Left hindlimb (tissue), 1 donor: ENCODE results near the gene MPPE1.
"Not testable (repeated sequence)": the region's sequence is repeated elsewhere in the genome, so short reads cannot be mapped to it uniquely, and the experiment has no call there.

Experiments used
- DNase-seq: peaks from one replicate; pipeline ENCODE4 v3.0.0-alpha.2; 2018

MPPE1 gene

GRCh38 chr18:11880586-11881304 is 27.4 kb downstream of the MPPE1 start:
- no peak for DNase-seq

GRCh38 chr18:11877497-11878135 is 30.5 kb downstream of the MPPE1 start:
- no peak for DNase-seq

- no peak for DNase-seq
Measured at GRCh38 chr18:11874676-11875075, 33.4 kb downstream of the MPPE1 start.

GRCh38 chr18:11873670-11874340 is 34.3 kb downstream of the MPPE1 start:
- DNase-seq: no peak

- no peak for DNase-seq
Measured at GRCh38 chr18:11872479-11873136, 35.5 kb downstream of the MPPE1 start.

GRCh38 chr18:11871501-11871900 is 36.6 kb downstream of the MPPE1 start:
- DNase-seq: no peak

GRCh38 chr18:11868230-11868629 is 39.9 kb downstream of the MPPE1 start:
- no peak for DNase-seq

- DNase-seq: no peak
Measured at GRCh38 chr18:11866764-11867163, 41.4 kb downstream of the MPPE1 start.

GRCh38 chr18:11866329-11866728 is 41.8 kb downstream of the MPPE1 start:
- DNase-seq: no peak

GRCh38 chr18:11865071-11865470 is 43.0 kb downstream of the MPPE1 start:
- no peak for DNase-seq

GRCh38 chr18:11864471-11864870 is 43.6 kb downstream of the MPPE1 start:
- DNase-seq: no peak

- DNase-seq: no peak
Measured at GRCh38 chr18:11862468-11863137, 45.5 kb downstream of the MPPE1 start.

GRCh38 chr18:11861583-11862288 is 46.4 kb downstream of the MPPE1 start:
- DNase-seq: no peak

GRCh38 chr18:11860594-11861450 is 47.3 kb downstream of the MPPE1 start:
- DNase-seq: no peak

GRCh38 chr18:11859903-11860407 is 48.2 kb downstream of the MPPE1 start:
- DNase-seq: no peak

- no peak for DNase-seq
Measured at GRCh38 chr18:11859282-11859830, 48.8 kb downstream of the MPPE1 start.

GRCh38 chr18:11857177-11857887 is 50.8 kb downstream of the MPPE1 start:
- DNase-seq: no peak

GRCh38 chr18:11854554-11854953 is 53.6 kb downstream of the MPPE1 start:
- not testable (repeated sequence) for DNase-seq

- DNase-seq: no peak
Measured at GRCh38 chr18:11851806-11852337, 56.2 kb downstream of the MPPE1 start.
